Naive thymus-derived CD4-positive, alpha-beta T cell (primary cell): ENCODE measurements around the gene SGK2. TPM values are rescaled to one million over a fixed set of nuclear protein-coding genes. Genes with fewer than 3 reads are reported as not detected.

ENCODE experiments used
- ATAC-seq: fragments of 150-1000 bp; cut with Tn5 transposase; 2 replicates; pipeline ENCODE4 v1.10.0; 2021; ENCODE audit warnings: mild to moderate bottlenecking, moderate library complexity
- CTCF ChIA-PET: fragments of 350-600 bp; sonication (Branson Sonifier 250); formaldehyde crosslinking; loops from one replicate; lab custom pipeline; 2021; ENCODE audit warnings: antibody characterized with exemption; lab: Charles Lee
- POLR2A ChIA-PET: fragments of 350-600 bp; sonication (Branson Sonifier 250); formaldehyde crosslinking; loops from one replicate; lab custom pipeline; 2021; ENCODE audit warnings: antibody characterized with exemption, inconsistent platforms; lab: Charles Lee
- DNase-seq, 9 donors: peaks; one replicate each; pipeline versions ENCODE4 v3.0.0 to v3.0.0-alpha.2; 2020 to 2022; ENCODE audit warnings: mixed read lengths in 1 of 9
- H3K27ac ChIP-seq: one replicate; pipeline ENCODE4 v1.7.0; 2013; ENCODE audit warnings: mild to moderate bottlenecking, low read depth, low read length, moderate library complexity
- H3K27me3 ChIP-seq, 2 donors: one replicate each; pipeline ENCODE4 v1.7.0; 2013; ENCODE audit warnings: low read length in 2 of 2, mild to moderate bottlenecking in 2 of 2, moderate library complexity in 2 of 2; ENCODE audit not compliant: control insufficient read depth in 2 of 2, insufficient read depth in 2 of 2
- H3K36me3 ChIP-seq, 3 experiments: 1 replicate in 2 of 3; 2 replicates in 1 of 3; pipeline ENCODE4 v1.7.0; 2013; ENCODE audit warnings: low read length in 3 of 3, mild to moderate bottlenecking in 3 of 3, moderate library complexity in 1 of 3; ENCODE audit not compliant: insufficient read depth in 3 of 3, control insufficient read depth in 2 of 3
- H3K4me1 ChIP-seq, 2 donors: one replicate each; pipeline ENCODE4 v1.7.0; 2013; ENCODE audit warnings: low read length in 2 of 2, mild to moderate bottlenecking in 2 of 2, moderate library complexity in 1 of 2; ENCODE audit not compliant: control insufficient read depth in 2 of 2, insufficient read depth in 2 of 2
- H3K4me3 ChIP-seq: 2 replicates; pipeline ENCODE4 v1.7.0; 2013; ENCODE audit warnings: mild to moderate bottlenecking, low read length
- H3K9me3 ChIP-seq, 3 experiments: 1 replicate in 2 of 3; 2 replicates in 1 of 3; pipeline ENCODE4 v1.7.0; 2013; ENCODE audit warnings: low read length in 3 of 3; ENCODE audit not compliant: control insufficient read depth in 2 of 3
- H3K27ac Mint-ChIP-seq, 9 donors: one replicate each; pipeline ENCODE4 v1.8.0; 2020 to 2022; ENCODE audit warnings: mixed read lengths in 9 of 9, mild to moderate bottlenecking in 8 of 9, moderate library complexity in 5 of 9, inconsistent platforms in 2 of 9
- H3K27me3 Mint-ChIP-seq, 5 donors: one replicate each; pipeline ENCODE4 v1.8.0; 2021 to 2022; ENCODE audit warnings: mixed read lengths in 5 of 5, mild to moderate bottlenecking in 1 of 5
- H3K36me3 Mint-ChIP-seq, 5 donors: one replicate each; pipeline ENCODE4 v1.8.0; 2020 to 2022; ENCODE audit warnings: mixed read lengths in 5 of 5, mild to moderate bottlenecking in 3 of 5, inconsistent platforms in 1 of 5
- H3K4me1 Mint-ChIP-seq, 7 donors: one replicate each; pipeline ENCODE4 v1.8.0; 2020 to 2022; ENCODE audit warnings: mixed read lengths in 7 of 7, mild to moderate bottlenecking in 3 of 7, inconsistent platforms in 1 of 7
- H3K4me3 Mint-ChIP-seq, 10 donors: one replicate each; pipeline ENCODE4 v1.8.0; 2020 to 2022; ENCODE audit warnings: mild to moderate bottlenecking in 10 of 10, mixed read lengths in 10 of 10, moderate library complexity in 6 of 10, inconsistent platforms in 2 of 10
- H3K9me3 Mint-ChIP-seq, 11 donors: one replicate each; pipeline ENCODE4 v1.8.0; 2020 to 2022; ENCODE audit warnings: mixed read lengths in 11 of 11, mild to moderate bottlenecking in 4 of 11, inconsistent platforms in 1 of 11, moderate library complexity in 1 of 11
- intact Hi-C, 2 donors: fragments of 100-400 bp; cut with micrococcal nuclease; formaldehyde crosslinking; loops; one replicate each; pipeline ENCODE4 v1.15.1; 2023
- polyA plus RNA-seq, 2 donors: library from polyadenylated mRNA; unstranded; fragments of 300-500 nt; fragmentation: Illumina TruSeq; gene quantifications; one replicate each; pipeline ENCODE4 v1.2.3, GENCODE V29; 2021
- total RNA-seq, 6 experiments: library from RNA in 5 of 6; stranded (reverse) in 5 of 6; gene quantifications; 1 replicate in 5 of 6; 2 replicates in 1 of 6; pipeline ENCODE4 v1.2.3 and lab custom pipeline; 2021 to 2026

The SGK2 gene
- total and polyA plus RNA-seq, 7 experiments from 2014 or later = 0.48 to 2.6 (median 1.9) TPM; not detected in 2

GRCh38 chr20:43543138-43543537, 15.7 kb upstream of the SGK2 start:
- CTCF ChIA-PET = no interaction called here
- Mint-ChIP-seq H3K9me3 (peaks cover 0 to 6% (median 0%) of the 10 kb centered on the region in 11 donors), H3K27me3 (no peaks in the 10 kb centered on the region), H3K36me3 (peaks cover 0 to 21% (median 11%) of the 10 kb centered on the region in 5 donors), H3K4me3 (no peak overlapping the region), H3K27ac (no peak overlapping the region), H3K4me1 (peaks cover 0 to 4% (median 0%) of the 10 kb centered on the region in 7 donors)
- POLR2A ChIA-PET = no interaction called here
- no peak for ATAC-seq
- Histone ChIP-seq H3K27ac (no peak overlapping the region), H3K36me3 (no peaks in the 10 kb centered on the region), H3K4me3 (no peak overlapping the region), H3K9me3 (no peaks in the 10 kb centered on the region), H3K4me1 (no peaks in the 10 kb centered on the region), H3K27me3 (no peaks in the 10 kb centered on the region)
- DNase-seq = no peak
- intact Hi-C loops = no loop called here

- ChIA-PET CTCF (no interaction called here), POLR2A (no interaction called here)
- H3K27me3 Mint-ChIP-seq = no peaks in the 10 kb centered on the region
- ATAC-seq = no peak
- H3K9me3 Mint-ChIP-seq = peaks cover 0 to 7% (median 0%) of the 10 kb centered on the region in 11 donors
- no peak overlapping the region for H3K27ac Mint-ChIP-seq
- DNase-seq = no peak
- no peaks in the 10 kb centered on the region for H3K36me3 ChIP-seq
- H3K4me1 ChIP-seq = no peaks in the 10 kb centered on the region
- H3K4me1 Mint-ChIP-seq = no peaks in the 10 kb centered on the region
- no peaks in the 10 kb centered on the region for H3K27me3 ChIP-seq
- H3K9me3 ChIP-seq = no peaks in the 10 kb centered on the region
- H3K4me3 ChIP-seq = no peak overlapping the region
- H3K27ac ChIP-seq = no peak overlapping the region
- peaks cover 0 to 28% (median 12%) of the 10 kb centered on the region in 5 donors for H3K36me3 Mint-ChIP-seq
- no peak overlapping the region for H3K4me3 Mint-ChIP-seq
- intact Hi-C loops = no loop called here
These were observed 14.3 kb upstream of the SGK2 start for GRCh38 chr20:43544501-43544900.

GRCh38 chr20:43545837-43546578, 12.8 kb upstream of the SGK2 start:
- no peaks in the 10 kb centered on the region for H3K27me3 Mint-ChIP-seq

GRCh38 chr20:43548273-43548880, 10.4 kb upstream of the SGK2 start:
- Mint-ChIP-seq H3K27me3 (no peaks in the 10 kb centered on the region), H3K4me1 (no peaks in the 10 kb centered on the region), H3K27ac (no peak overlapping the region), H3K9me3 (peaks cover 0 to 7% (median 0%) of the 10 kb centered on the region in 11 donors), H3K4me3 (no peak overlapping the region), H3K36me3 (peaks cover 4 to 34% (median 16%) of the 10 kb centered on the region in 5 donors)
- H3K4me3 ChIP-seq = no peak overlapping the region
- POLR2A ChIA-PET = no interaction called here
- no peaks in the 10 kb centered on the region for H3K27me3 ChIP-seq
- no peaks in the 10 kb centered on the region for H3K9me3 ChIP-seq
- intact Hi-C loops = no loop called here
- CTCF ChIA-PET = no interaction called here
- H3K4me1 ChIP-seq = no peaks in the 10 kb centered on the region
- no peak for DNase-seq
- ATAC-seq = no peak
- no peaks in the 10 kb centered on the region for H3K36me3 ChIP-seq
- H3K27ac ChIP-seq = no peak overlapping the region

More at GRCh38 chr20:43545837-43546578, 12.8 kb upstream of the SGK2 start:
- H3K36me3 Mint-ChIP-seq = peaks cover 0 to 33% (median 12%) of the 10 kb centered on the region in 5 donors
- no peak for DNase-seq
- Histone ChIP-seq H3K9me3 (no peaks in the 10 kb centered on the region), H3K27me3 (no peaks in the 10 kb centered on the region), H3K36me3 (no peaks in the 10 kb centered on the region), H3K27ac (no peak overlapping the region), H3K4me1 (no peaks in the 10 kb centered on the region), H3K4me3 (no peak overlapping the region)
- no peak overlapping the region for H3K4me3 Mint-ChIP-seq
- peaks cover 0 to 7% (median 0%) of the 10 kb centered on the region in 11 donors for H3K9me3 Mint-ChIP-seq
- no peak for ATAC-seq
- ChIA-PET CTCF (interaction anchor here (0.6 to 0.7 kb wide), 3 partner anchors 72 to 97 kb away, joined by 3 to 6 read pairs (median 3); no protein-coding TSS in a partner anchor), POLR2A (no interaction called here)
- intact Hi-C loops = no loop called here
- H3K27ac Mint-ChIP-seq = no peak overlapping the region
- H3K4me1 Mint-ChIP-seq = no peaks in the 10 kb centered on the region

GRCh38 chr20:43549416-43550065, 9.3 kb upstream of the SGK2 start:
- Mint-ChIP-seq H3K4me1 (no peaks in the 10 kb centered on the region), H3K27ac (no peak overlapping the region), H3K27me3 (no peaks in the 10 kb centered on the region), H3K9me3 (peaks cover 0 to 7% (median 0%) of the 10 kb centered on the region in 11 donors), H3K36me3 (peaks cover 4 to 34% (median 16%) of the 10 kb centered on the region in 5 donors), H3K4me3 (no peak overlapping the region)
- DNase-seq (no peak), ATAC-seq (no peak)
- POLR2A ChIA-PET = no interaction called here
- CTCF ChIA-PET = no interaction called here
- Histone ChIP-seq H3K27ac (no peak overlapping the region), H3K36me3 (no peaks in the 10 kb centered on the region), H3K4me1 (no peaks in the 10 kb centered on the region), H3K4me3 (no peak overlapping the region), H3K27me3 (no peaks in the 10 kb centered on the region), H3K9me3 (no peaks in the 10 kb centered on the region)
- intact Hi-C loops = no loop called here

- intact Hi-C loops = no loop called here
- Mint-ChIP-seq H3K27ac (no peak overlapping the region), H3K36me3 (peaks cover 4 to 34% (median 16%) of the 10 kb centered on the region in 5 donors), H3K9me3 (peaks cover 0 to 7% (median 0%) of the 10 kb centered on the region in 11 donors), H3K4me1 (no peaks in the 10 kb centered on the region), H3K27me3 (no peaks in the 10 kb centered on the region), H3K4me3 (no peak overlapping the region)
- Histone ChIP-seq H3K27me3 (no peaks in the 10 kb centered on the region), H3K36me3 (no peaks in the 10 kb centered on the region), H3K4me3 (no peak overlapping the region), H3K27ac (no peak overlapping the region), H3K4me1 (no peaks in the 10 kb centered on the region), H3K9me3 (no peaks in the 10 kb centered on the region)
- DNase-seq = no peak
- ChIA-PET CTCF (no interaction called here), POLR2A (no interaction called here)
- ATAC-seq = no peak
These were observed 8.4 kb upstream of the SGK2 start for GRCh38 chr20:43550456-43550855.
